HUDEP-2 (cell line): ENCODE results near the gene EIF4ENIF1.
"Not testable (repeated sequence)": the region's sequence is repeated elsewhere in the genome, so short reads cannot be mapped to it uniquely, and the experiment has no call there.

Source experiments
- DNase-seq, 76 experiments: peaks; one replicate each; lab custom pipeline; 2025; ENCODE audit not compliant: unreplicated experiment in 76 of 76; lab: John Stamatoyannopoulos, UW

Gene EIF4ENIF1, protein sequence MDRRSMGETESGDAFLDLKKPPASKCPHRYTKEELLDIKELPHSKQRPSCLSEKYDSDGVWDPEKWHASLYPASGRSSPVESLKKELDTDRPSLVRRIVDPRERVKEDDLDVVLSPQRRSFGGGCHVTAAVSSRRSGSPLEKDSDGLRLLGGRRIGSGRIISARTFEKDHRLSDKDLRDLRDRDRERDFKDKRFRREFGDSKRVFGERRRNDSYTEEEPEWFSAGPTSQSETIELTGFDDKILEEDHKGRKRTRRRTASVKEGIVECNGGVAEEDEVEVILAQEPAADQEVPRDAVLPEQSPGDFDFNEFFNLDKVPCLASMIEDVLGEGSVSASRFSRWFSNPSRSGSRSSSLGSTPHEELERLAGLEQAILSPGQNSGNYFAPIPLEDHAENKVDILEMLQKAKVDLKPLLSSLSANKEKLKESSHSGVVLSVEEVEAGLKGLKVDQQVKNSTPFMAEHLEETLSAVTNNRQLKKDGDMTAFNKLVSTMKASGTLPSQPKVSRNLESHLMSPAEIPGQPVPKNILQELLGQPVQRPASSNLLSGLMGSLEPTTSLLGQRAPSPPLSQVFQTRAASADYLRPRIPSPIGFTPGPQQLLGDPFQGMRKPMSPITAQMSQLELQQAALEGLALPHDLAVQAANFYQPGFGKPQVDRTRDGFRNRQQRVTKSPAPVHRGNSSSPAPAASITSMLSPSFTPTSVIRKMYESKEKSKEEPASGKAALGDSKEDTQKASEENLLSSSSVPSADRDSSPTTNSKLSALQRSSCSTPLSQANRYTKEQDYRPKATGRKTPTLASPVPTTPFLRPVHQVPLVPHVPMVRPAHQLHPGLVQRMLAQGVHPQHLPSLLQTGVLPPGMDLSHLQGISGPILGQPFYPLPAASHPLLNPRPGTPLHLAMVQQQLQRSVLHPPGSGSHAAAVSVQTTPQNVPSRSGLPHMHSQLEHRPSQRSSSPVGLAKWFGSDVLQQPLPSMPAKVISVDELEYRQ

DNA sequence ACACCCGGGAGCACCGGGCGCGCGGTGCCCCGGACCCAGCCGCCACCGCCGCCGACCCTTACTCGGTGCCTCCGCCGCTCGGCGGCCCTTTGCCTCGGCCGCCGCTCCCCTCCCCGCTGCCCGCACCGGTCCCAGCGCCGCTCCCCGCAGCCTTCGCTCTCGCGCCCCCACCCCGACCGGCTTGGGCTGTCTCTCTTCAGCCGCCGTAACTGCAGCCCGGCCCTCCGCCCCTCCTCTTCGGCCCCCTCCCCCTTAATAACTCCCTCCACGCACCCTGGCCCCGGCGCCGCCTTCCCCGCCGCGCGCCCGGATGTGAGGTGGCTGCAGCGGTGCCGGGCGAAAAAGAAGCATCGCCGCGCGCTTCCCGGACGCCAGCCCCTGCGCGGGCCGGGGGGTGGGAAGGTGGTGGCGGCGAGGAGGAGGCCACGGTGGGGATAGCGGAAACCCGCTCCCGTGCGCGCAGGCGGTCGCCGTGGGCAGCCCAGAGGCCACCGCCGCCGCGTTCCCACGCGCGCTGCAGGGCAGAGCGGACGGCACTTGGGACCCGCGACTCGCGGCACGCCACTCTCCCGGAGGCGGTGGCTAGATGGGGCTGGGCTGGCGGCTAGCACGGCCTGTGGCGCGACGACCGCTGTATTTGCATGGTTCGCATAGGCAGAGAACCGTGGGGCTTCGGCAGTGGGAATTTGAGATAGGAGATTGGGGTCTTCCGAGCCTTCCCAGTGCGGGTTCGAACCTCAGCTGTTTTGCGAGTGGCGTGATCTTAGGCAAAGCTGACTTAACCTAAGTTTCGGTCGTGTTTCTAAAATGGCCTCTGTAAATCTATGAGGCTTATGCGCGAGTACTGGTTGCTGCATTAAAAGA lies at the start of gene EIF4ENIF1:
Gene EIF4ENIF1, minus strand, starts transcription at position 211 of the 864 bp plus-strand sequence. CDS start 1,124 bp downstream, outside the sequence.
- peak in 73 of 76 experiments; percentile 15 to 86 (median 64) for DNase-seq

GRCh38 chr22:31538815-31539214 lies 49.2 kb upstream of the EIF4ENIF1 start:
- no peak for DNase-seq

DNA sequence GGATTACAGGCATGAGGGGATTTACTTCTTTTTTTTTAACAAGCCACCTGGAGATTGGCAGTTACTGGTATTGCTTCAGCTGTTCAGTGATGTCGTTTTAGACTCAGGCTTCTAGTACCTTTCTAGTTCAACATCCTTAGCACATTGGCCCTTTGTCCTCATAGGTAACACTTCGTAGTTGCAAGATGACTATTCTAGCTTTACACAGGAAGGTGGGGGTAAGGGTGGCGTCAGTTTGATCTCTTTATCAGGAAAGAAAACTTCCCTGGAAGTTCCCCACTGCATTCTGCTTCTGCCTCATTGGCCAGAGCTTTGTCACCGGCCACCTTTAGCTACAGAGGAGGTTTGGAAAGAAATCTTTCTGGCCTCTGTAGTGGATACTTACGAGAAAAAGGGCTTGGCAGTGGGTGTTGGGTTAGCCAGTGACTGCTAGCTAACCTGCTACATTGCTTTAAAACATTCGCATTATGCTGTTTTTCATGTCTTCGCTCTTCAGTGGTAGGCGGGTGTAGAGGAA lies 47.4 kb upstream of the EIF4ENIF1 start:
- no peak for DNase-seq

DNA sequence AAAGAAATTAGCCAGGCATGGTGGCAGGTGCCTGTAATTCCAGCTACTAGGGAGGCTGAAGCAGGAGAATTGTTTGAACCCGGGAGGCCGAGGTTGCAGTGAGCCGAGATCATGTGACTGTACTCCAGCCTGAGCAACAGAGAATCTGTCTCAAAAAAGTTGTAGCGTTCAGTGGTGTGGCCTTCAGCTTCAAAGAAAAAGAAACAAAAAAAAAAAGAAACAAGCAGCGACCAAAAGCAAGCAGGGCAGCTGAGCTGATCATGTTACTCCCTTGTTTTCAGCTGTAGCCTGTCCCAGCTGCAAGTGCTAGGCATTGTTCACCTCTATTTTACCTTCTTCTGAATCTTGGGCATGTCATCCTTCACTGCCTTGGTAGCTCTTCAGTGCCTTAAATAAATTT lies 43.7 kb upstream of the EIF4ENIF1 start:
- DNase-seq, result no peak

DNA sequence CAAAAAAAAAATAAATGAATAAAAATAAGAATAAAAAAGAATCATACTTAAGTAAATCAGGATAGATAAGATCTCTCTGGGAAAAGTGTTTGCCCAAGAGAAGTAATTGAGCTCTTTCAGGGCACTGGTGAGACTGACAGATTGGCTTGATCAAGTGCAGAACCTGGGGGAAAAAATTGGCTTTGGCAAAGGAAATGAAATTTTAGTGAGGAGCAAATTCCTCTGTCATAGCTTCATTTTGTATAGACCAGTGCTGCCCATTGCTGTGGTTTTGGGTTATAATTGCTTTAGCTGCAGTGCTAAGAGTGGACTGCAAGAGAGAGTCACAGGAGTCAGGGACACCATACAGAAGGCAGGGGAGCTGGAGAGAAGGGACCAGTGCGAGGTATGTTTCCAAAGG lies 42.4 kb upstream of the EIF4ENIF1 start:
- DNase-seq, result no peak

- no peak for DNase-seq
Observed at GRCh38 chr22:31530823-31531195, 41.2 kb upstream of the EIF4ENIF1 start.

GRCh38 chr22:31526270-31526669 lies 36.6 kb upstream of the EIF4ENIF1 start:
- no peak for DNase-seq

DNA sequence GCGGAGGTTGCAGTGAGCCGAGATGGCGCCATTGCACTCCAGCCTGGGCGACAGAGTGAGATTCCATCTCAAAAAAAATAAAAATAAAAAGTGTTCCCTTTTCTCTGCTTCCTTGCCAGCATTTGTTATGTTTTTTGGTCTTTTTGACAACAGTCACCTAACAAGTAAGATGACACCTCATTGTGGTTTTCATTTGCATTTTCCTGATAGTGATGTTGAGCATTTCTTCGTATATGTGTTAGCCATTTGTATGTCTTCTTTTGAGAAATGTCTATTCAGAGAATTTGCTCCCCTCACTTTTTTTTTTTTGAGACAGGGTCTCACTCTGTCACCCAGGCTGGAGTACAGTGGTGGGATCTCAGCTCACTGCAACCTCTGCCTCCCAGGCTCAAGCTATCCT lies 34.5 kb upstream of the EIF4ENIF1 start:
- DNase-seq, result not testable (repeated sequence)

DNA sequence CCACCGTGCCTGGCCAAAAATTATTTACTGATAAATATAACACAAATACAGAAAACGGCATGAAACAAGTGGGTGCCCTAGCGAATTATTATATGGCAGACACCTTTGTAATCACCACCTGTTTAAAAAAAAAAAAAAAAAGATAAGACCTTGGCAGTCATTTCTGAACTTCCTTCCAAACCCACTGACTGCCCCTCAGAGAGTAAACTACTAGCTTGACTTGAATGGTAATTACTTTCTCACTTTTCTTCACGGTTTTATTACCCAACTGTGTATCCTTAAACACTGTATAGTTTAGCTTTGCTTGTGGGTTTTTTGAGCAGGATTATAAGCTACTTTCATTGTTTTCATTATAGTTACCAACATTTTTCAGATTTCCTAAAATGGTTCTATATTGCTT lies 30.4 kb upstream of the EIF4ENIF1 start:
- DNase-seq, result no peak

DNA sequence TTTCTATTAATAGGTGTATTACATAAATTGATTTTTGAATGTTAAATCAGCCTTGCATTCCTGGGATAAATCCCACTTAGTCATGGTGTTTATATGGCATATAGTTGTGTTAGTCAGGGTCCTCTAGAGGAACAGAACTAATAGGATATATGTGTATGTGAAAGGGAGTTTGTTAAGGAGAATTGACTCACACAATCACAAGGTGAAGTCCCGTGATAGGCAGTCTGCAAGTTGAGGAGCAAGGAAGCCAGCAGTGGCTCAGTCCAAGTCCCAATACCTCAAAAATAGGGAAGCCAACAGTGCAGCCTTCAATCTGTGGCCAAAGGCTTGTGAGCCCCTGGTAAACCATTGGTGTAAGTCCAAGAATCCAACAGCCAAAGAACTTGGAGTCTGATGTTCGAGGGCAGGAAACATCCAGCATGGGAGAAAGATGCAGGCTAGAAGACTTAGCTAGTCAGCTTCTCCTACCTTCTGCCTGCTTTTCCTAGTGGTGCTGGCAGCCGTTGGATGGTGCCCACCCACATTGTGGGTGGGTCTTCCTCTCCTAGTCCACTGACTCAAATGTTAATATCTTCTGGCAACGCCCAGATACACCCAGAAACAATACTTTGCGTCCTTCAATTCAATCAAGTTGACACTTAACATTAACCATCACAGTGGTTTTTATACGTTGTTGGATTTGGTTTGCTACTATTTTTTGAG lies 19.6 kb upstream of the EIF4ENIF1 start:
- DNase-seq, result no peak

- no peak for DNase-seq
Observed at GRCh38 chr22:31508536-31508935, 18.9 kb upstream of the EIF4ENIF1 start.

DNA sequence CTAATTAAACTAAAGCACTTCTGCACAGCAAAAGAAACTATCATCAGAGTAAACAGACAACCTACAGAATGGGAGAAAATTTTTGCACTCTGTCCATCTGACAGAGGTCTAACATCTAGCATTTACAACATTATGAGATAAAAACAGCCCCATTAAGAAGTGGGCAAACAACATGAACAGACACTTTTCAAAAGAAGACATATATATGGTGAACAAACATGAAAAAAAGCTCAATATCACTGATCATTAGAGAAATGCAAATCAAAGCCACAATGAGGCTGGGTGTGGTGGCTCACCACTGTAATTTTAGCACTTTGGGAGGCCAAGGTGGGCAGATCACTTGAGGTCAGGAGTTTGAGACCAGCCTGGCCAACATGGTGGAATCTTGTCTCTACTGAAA lies 17.9 kb upstream of the EIF4ENIF1 start:
- DNase-seq, result not testable (repeated sequence)

GRCh38 chr22:31504282-31504681 lies 14.6 kb upstream of the EIF4ENIF1 start:
- DNase-seq, result no peak

DNA sequence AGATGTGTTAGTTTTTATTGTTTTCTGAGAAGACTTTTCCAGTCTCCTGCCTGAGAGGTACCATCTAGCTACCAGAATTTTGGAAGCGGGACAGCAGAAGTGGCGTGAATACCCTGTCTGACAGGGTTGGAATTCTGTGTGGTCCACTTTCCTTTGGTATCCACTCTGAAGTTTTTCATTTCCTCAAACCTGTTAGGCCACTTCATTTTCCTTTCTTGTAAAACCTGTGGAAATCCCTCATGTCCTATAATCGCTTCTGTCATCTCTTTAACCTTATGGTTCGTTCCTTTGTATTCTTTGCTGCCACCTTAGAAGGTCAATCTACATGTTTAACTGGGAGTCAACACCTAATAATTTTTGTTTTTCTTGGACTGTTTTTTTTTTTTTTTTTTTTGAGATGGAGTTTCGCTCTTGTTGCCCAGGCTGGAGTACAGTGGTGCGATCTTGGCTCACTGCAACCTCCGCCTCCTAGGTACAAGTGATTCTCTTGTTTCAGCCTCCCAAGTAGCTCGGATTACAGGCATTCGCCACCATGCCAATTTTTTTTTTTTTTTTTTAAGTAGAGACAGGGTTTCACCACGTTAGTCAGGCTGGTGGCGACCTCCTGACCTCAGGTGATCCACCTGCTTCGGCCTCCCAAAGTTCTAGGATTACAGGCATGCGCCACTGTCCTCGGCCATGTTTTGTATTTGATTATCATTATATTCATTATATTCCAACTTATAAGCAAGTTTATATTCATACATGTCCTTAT lies 13.7 kb upstream of the EIF4ENIF1 start:
- no peak for DNase-seq

GRCh38 chr22:31501738-31502137 lies 12.1 kb upstream of the EIF4ENIF1 start:
- DNase-seq, result no peak

DNA sequence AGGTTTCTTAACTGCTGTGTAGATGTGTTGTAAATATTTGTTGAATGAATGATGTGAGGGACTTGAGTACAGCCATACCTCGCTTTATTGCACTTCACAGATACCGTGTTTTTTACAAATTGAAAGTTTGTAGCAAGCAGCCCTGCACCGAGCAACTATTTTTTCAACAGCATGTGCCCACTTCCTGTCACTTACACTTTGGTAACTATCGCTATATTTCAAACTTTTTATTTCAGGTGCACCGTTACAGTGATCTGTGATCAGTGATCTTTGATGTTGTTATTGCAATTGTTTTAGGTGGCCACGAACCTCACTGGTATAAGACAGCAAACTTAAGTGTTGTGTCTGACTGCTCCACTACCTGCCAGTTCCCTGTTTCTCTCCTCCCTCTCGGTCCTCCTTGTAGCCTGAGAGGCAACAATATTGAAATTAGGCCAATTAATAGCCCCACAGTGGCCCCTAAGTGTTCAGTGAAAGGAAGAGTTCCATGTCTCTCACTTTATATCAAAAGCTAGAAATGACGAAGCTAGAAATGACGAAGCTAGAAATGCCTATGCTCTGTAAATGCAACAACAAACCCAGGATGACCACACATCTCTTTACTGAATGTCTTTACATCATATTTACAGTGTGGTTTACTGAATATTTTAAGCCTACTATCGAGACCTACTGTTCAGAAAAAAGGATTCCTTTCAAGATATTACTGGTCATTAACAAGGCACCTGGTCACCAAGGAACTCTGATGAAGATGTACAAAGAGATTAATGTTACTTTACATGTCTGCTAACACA lies 7.7 kb upstream of the EIF4ENIF1 start:
- DNase-seq, result no peak

DNA sequence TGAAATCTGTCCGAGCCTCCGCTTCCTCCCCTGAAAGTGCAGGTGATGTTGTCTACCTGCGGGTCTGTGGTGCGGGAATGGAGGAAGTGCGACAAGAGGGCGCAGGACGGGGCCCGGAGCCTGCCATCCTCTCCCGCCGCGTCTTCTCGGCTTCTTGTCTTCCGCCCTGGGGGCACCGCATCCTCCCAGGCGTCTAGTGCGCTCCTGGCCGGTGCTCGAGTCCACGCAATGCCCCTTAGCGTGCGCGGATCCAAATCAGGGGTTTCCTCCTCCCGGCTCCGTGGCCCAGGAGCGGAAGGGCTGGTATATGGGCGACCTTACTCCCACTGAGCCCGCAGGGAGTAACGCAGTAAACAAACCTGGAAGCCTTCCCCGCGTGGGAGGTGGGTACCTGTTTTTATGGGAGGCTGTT lies 7.1 kb upstream of the EIF4ENIF1 start:
- peak in 4 of 76 experiments; percentile 10 to 26 (median 18) for DNase-seq
